HEK293 (cell line): Measurements from ENCODE around the gene PPP6R3.

Source experiments
- ATF2 ChIP-seq: fragments of 450-650 bp; formaldehyde crosslinking; IDR thresholded peaks from 2 replicates; pipeline ENCODE4 v1.5.1; 2016; ENCODE audit warnings: missing biosample characterization, missing genetic modification characterization, low read depth
- REST ChIP-seq: fragments of 450-650 bp; formaldehyde crosslinking; IDR thresholded peaks from 2 replicates; pipeline ENCODE4 v1.5.1; 2016; ENCODE audit warnings: missing biosample characterization, missing genetic modification characterization
- SP3 ChIP-seq: fragments of 450-650 bp; formaldehyde crosslinking; IDR thresholded peaks from 2 replicates; pipeline ENCODE4 v1.5.1; 2016; ENCODE audit warnings: missing biosample characterization, missing genetic modification characterization
- ZNF121 ChIP-seq: fragments of 450-650 bp; formaldehyde crosslinking; IDR thresholded peaks from 2 replicates; pipeline ENCODE4 v1.5.1; 2016; ENCODE audit warnings: missing biosample characterization, missing genetic modification characterization
- ZNF133 ChIP-seq: fragments of 450-650 bp; formaldehyde crosslinking; IDR thresholded peaks from 2 replicates; pipeline ENCODE4 v1.5.1; 2016; ENCODE audit warnings: missing biosample characterization, missing genetic modification characterization
- ZNF23 ChIP-seq: fragments of 450-650 bp; formaldehyde crosslinking; IDR thresholded peaks from 2 replicates; pipeline ENCODE4 v1.5.1; 2016; ENCODE audit warnings: missing biosample characterization, missing genetic modification characterization, borderline replicate concordance
- ZNF266 ChIP-seq: fragments of 450-650 bp; formaldehyde crosslinking; IDR thresholded peaks from 2 replicates; pipeline ENCODE4 v1.5.1; 2016; ENCODE audit warnings: missing biosample characterization, missing genetic modification characterization, low read depth
- ZNF394 ChIP-seq: fragments of 450-650 bp; formaldehyde crosslinking; IDR thresholded peaks from 2 replicates; pipeline ENCODE4 v1.5.1; 2016; ENCODE audit warnings: missing biosample characterization, missing genetic modification characterization, mild to moderate bottlenecking, moderate library complexity, borderline replicate concordance
- ZNF571 ChIP-seq: fragments of 450-650 bp; formaldehyde crosslinking; IDR thresholded peaks from 2 replicates; pipeline ENCODE4 v1.5.0; 2017; ENCODE audit warnings: missing biosample characterization, missing genetic modification characterization
- ZNF777 ChIP-seq: fragments of 450-650 bp; formaldehyde crosslinking; IDR thresholded peaks from 2 replicates; pipeline ENCODE4 v1.5.1; 2017; ENCODE audit warnings: missing biosample characterization, missing genetic modification characterization, borderline replicate concordance
- TF ChIP-seq, protein P1 (sequence below): fragments of 450-650 bp; formaldehyde crosslinking; IDR thresholded peaks from 2 replicates; pipeline ENCODE4 v1.5.1; 2016; ENCODE audit warnings: missing biosample characterization, missing genetic modification characterization
- TF ChIP-seq, protein P2 (sequence below): fragments of 450-650 bp; formaldehyde crosslinking; optimal IDR thresholded peaks from 2 replicates; pipeline ENCODE3; 2016; ENCODE audit warnings: missing biosample characterization, mild to moderate bottlenecking, missing genetic modification characterization

DNA sequence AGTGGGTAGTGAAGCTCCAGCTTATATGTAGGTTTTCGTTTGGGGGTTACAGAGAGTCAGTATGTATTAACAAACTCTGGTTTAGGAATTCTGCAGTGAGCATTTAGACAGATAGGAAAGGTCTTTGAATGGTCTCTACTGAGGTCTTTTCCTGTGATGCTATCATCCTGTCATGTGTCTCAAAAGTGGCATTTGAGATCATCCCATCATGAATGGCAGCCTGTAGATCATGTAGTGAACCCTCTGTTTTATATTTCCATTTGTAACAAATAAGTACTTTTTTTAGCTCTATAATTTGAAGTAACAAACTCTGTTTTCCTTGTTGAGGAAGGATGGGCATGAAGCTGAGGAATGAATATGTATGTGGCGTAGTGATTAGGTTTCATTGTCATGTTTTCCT lies 76.2 kb downstream of the PPP6R3 start:
- TF ChIP-seq ZNF571 (tag by site-specific recombination) (no peak), ZNF394 (no peak), ZNF23 (no peak), ATF2 (no peak), SP3 (tag by site-specific recombination) (no peak), ZNF266 (tag by site-specific recombination) (no peak), ZNF121 (tag by site-specific recombination) (no peak), ZNF133 (no peak), ZNF777 (tag by site-specific recombination) (no peak), REST (tag by site-specific recombination) (no peak)
- TF ChIP-seq, protein P1, sequence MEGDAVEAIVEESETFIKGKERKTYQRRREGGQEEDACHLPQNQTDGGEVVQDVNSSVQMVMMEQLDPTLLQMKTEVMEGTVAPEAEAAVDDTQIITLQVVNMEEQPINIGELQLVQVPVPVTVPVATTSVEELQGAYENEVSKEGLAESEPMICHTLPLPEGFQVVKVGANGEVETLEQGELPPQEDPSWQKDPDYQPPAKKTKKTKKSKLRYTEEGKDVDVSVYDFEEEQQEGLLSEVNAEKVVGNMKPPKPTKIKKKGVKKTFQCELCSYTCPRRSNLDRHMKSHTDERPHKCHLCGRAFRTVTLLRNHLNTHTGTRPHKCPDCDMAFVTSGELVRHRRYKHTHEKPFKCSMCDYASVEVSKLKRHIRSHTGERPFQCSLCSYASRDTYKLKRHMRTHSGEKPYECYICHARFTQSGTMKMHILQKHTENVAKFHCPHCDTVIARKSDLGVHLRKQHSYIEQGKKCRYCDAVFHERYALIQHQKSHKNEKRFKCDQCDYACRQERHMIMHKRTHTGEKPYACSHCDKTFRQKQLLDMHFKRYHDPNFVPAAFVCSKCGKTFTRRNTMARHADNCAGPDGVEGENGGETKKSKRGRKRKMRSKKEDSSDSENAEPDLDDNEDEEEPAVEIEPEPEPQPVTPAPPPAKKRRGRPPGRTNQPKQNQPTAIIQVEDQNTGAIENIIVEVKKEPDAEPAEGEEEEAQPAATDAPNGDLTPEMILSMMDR: no peak
- TF ChIP-seq, protein P2, sequence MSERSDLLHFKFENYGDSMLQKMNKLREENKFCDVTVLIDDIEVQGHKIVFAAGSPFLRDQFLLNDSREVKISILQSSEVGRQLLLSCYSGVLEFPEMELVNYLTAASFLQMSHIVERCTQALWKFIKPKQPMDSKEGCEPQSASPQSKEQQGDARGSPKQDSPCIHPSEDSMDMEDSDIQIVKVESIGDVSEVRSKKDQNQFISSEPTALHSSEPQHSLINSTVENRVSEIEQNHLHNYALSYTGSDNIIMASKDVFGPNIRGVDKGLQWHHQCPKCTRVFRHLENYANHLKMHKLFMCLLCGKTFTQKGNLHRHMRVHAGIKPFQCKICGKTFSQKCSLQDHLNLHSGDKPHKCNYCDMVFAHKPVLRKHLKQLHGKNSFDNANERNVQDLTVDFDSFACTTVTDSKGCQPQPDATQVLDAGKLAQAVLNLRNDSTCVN (tag by site-specific recombination): no peak
